Liver (tissue), 9 donors: ENCODE results near the gene NPAS4. TPM values are rescaled to one million over a fixed set of nuclear protein-coding genes. Genes with fewer than 3 reads are reported as not detected.

Source experiments
- DNase-seq: peaks from one replicate; pipeline ENCODE4 v3.0.0-alpha.2; 2017; ENCODE audit warnings: low spot score
- H3K27ac ChIP-seq, 2 donors: one replicate each; pipeline ENCODE4 v1.7.0; 2013; ENCODE audit warnings: inconsistent platforms in 2 of 2, low read length in 2 of 2, control low read depth in 1 of 2, low read depth in 1 of 2, mild to moderate bottlenecking in 1 of 2
- H3K27me3 ChIP-seq, 4 donors: one replicate each; pipeline versions ENCODE4 v1.6.1 to v1.7.0; 2013; ENCODE audit warnings: low read length in 3 of 4, inconsistent platforms in 1 of 4, mild to moderate bottlenecking in 1 of 4, moderate library complexity in 1 of 4; ENCODE audit not compliant: control insufficient read depth in 4 of 4, insufficient read depth in 4 of 4
- H3K36me3 ChIP-seq, 4 donors: one replicate each; pipeline versions ENCODE4 v1.6.1 to v1.7.0; 2013; ENCODE audit warnings: low read length in 3 of 4, mild to moderate bottlenecking in 3 of 4, low read depth in 1 of 4, moderate library complexity in 1 of 4; ENCODE audit not compliant: control insufficient read depth in 4 of 4, insufficient read depth in 3 of 4
- H3K4me1 ChIP-seq, 4 donors: one replicate each; pipeline versions ENCODE4 v1.6.1 to v1.7.0; 2013; ENCODE audit warnings: low read length in 3 of 4, mild to moderate bottlenecking in 3 of 4, moderate library complexity in 1 of 4; ENCODE audit not compliant: control insufficient read depth in 4 of 4, insufficient read depth in 4 of 4
- H3K4me3 ChIP-seq, 3 donors: one replicate each; pipeline versions ENCODE4 v1.6.1 to v1.7.0; 2013; ENCODE audit warnings: low read length in 3 of 3, control low read depth in 1 of 3, low read depth in 1 of 3, mild to moderate bottlenecking in 1 of 3
- H3K9ac ChIP-seq, 2 donors: one replicate each; pipeline ENCODE4 v1.7.0; 2013; ENCODE audit warnings: low read length in 2 of 2, mild to moderate bottlenecking in 2 of 2, moderate library complexity in 2 of 2, control low read depth in 1 of 2, low read depth in 1 of 2
- H3K9me3 ChIP-seq, 4 donors: one replicate each; pipeline versions ENCODE4 v1.6.1 to v1.7.0; 2013; ENCODE audit warnings: low read length in 3 of 4; ENCODE audit not compliant: control insufficient read depth in 4 of 4
- ATF3 ChIP-seq: IDR thresholded peaks from 2 replicates; pipeline ENCODE4 v1.6.1; 2016; ENCODE audit warnings: antibody characterized with exemption
- CTCF ChIP-seq: fragments of 150-350 bp; IDR thresholded peaks from 2 replicates; pipeline ENCODE4 v1.5.1; 2017; ENCODE audit warnings: improper control_type of control experiment, low read depth, low read length; ENCODE audit not compliant: missing input control
- EGR1 ChIP-seq, 2 donors: IDR thresholded peaks; 2 replicates each; pipeline ENCODE4 v1.6.1; 2016 to 2018; ENCODE audit warnings: antibody characterized with exemption in 2 of 2, low read depth in 2 of 2
- FOXA2 ChIP-seq: IDR thresholded peaks from 2 replicates; pipeline ENCODE4 v1.6.1; 2016; ENCODE audit warnings: antibody characterized with exemption
- GABPA ChIP-seq, 2 donors: IDR thresholded peaks in 1 of 2; conservative IDR thresholded peaks in 1 of 2; 2 replicates each; pipeline ENCODE4 v1.6.1; 2016; ENCODE audit warnings: antibody characterized with exemption in 2 of 2, mild to moderate bottlenecking in 1 of 2, moderate library complexity in 1 of 2
- HNF4A ChIP-seq, 2 donors: conservative IDR thresholded peaks; 2 replicates each; pipeline ENCODE4 v1.6.1; 2016; ENCODE audit warnings: antibody characterized with exemption in 2 of 2, mild to moderate bottlenecking in 2 of 2
- HNF4G ChIP-seq: IDR thresholded peaks from 2 replicates; pipeline ENCODE4 v1.6.1; 2016; ENCODE audit warnings: antibody characterized with exemption
- JUND ChIP-seq, 2 donors: IDR thresholded peaks; 2 replicates each; pipeline ENCODE4 v1.6.1; 2016; ENCODE audit warnings: antibody characterized with exemption in 2 of 2
- MAX ChIP-seq: IDR thresholded peaks from 2 replicates; pipeline ENCODE4 v1.6.1; 2016; ENCODE audit warnings: antibody characterized with exemption
- NR2F2 ChIP-seq: IDR thresholded peaks from 2 replicates; pipeline ENCODE4 v1.6.1; 2016; ENCODE audit warnings: antibody characterized with exemption
- RAD21 ChIP-seq, 2 donors: IDR thresholded peaks; 2 replicates each; pipeline ENCODE4 v1.6.1; 2016; ENCODE audit warnings: antibody characterized with exemption in 2 of 2, mild to moderate bottlenecking in 2 of 2
- REST ChIP-seq: IDR thresholded peaks from 2 replicates; pipeline ENCODE4 v1.6.1; 2016; ENCODE audit warnings: antibody characterized with exemption, mild to moderate bottlenecking
- RXRA ChIP-seq, 2 donors: IDR thresholded peaks; 2 replicates each; pipeline ENCODE4 v1.6.1; 2017 to 2018; ENCODE audit warnings: antibody characterized with exemption in 2 of 2, mild to moderate bottlenecking in 1 of 2
- SP1 ChIP-seq: IDR thresholded peaks from 2 replicates; pipeline ENCODE4 v1.6.1; 2018; ENCODE audit warnings: antibody characterized with exemption, mild to moderate bottlenecking
- TAF1 ChIP-seq: conservative IDR thresholded peaks from 2 replicates; pipeline ENCODE4 v1.6.1; 2016; ENCODE audit warnings: antibody characterized with exemption, mild to moderate bottlenecking
- YY1 ChIP-seq: IDR thresholded peaks from 2 replicates; pipeline ENCODE4 v1.6.1; 2016; ENCODE audit warnings: antibody characterized with exemption, mild to moderate bottlenecking
- WGBS: extraction: QIAGEN DNeasy Blood & Tissue Kit; methylation state at CpG from one replicate; pipeline ENCODE4 v1.1.7; 2013; 5-methylcytosine and 5-hydroxymethylcytosine counted together
- polyA plus RNA-seq, 2 donors: library from polyadenylated mRNA; stranded (reverse) in 1 of 2; unstranded in 1 of 2; fragments of 200-250 nt in 1 of 2; fragments of >200 nt in 1 of 2; fragmentation: Nextera tagmentation in 1 of 2; extraction: Ambion mirVana in 1 of 2; gene quantifications; one replicate each; pipeline versions ENCODE4 v1.2.1 to v1.2.3, GENCODE V29; 2013 to 2015
- total RNA-seq, 2 donors: library from RNA; depleted of rRNA; stranded (reverse); fragments of >200 nt; gene quantifications; one replicate each; pipeline ENCODE4 v1.2.3, GENCODE V29; 2014
- donor health status: healthy.
- donor health status: healthy.
- donor health status: healthy.
- donor health status: healthy.
- donor health status: healthy.

NPAS4 gene
- total and polyA plus RNA-seq, 4 donors: 0.01 TPM; not detected in 3

- TF ChIP-seq REST: peak; percentile 93
- TF ChIP-seq EGR1 (IDR thresholded peaks at IDR 0.05; ENCODE audit: low read depth in 2 of 2): no peak
- no peak for TF ChIP-seq NR2F2
- TF ChIP-seq FOXA2: no peak
- no peak for TF ChIP-seq SP1
- TF ChIP-seq TAF1: no peak
- no peak for TF ChIP-seq ATF3
- TF ChIP-seq HNF4G: no peak
Measured at GRCh38 chr11:66408488-66409214, 12.2 kb upstream of the NPAS4 start (continued).

GRCh38 chr11:66409226-66409625 is 11.6 kb upstream of the NPAS4 start:
- Histone ChIP-seq H3K36me3 (no peaks in the 10 kb centered on the region), H3K4me3 (no peak overlapping the region), H3K27ac (no peak overlapping the region), H3K27me3 (peaks cover 0 to 4% (median under 1%) of the 10 kb centered on the region in 4 donors), H3K9me3 (no peaks in the 10 kb centered on the region), H3K9ac (no peak overlapping the region), H3K4me1 (peaks cover 0 to 3% (median 0%) of the 10 kb centered on the region in 4 donors)
- TF ChIP-seq ATF3: no peak
- TF ChIP-seq FOXA2: no peak
- no peak for TF ChIP-seq SP1
- no peak for TF ChIP-seq NR2F2
- TF ChIP-seq YY1: no peak
- TF ChIP-seq RAD21 (IDR thresholded peaks at IDR 0.05): no peak
- TF ChIP-seq RXRA (IDR thresholded peaks at IDR 0.05): no peak
- no peak for TF ChIP-seq GABPA (IDR thresholded peaks at IDR 0.05 in 1 of 2, conservative IDR thresholded peaks at IDR 0.05 in 1 of 2)
- no peak for TF ChIP-seq HNF4G
- TF ChIP-seq MAX: no peak
- TF ChIP-seq HNF4A (conservative IDR thresholded peaks at IDR 0.05): no peak
- TF ChIP-seq JUND (IDR thresholded peaks at IDR 0.05): no peak
- no peak for TF ChIP-seq CTCF
- no peak for TF ChIP-seq EGR1 (IDR thresholded peaks at IDR 0.05; ENCODE audit: low read depth in 2 of 2)
- 19% methylated on average over 15 of the region's 15 CpGs for WGBS
- DNase-seq: no peak
